ENCODE measurements around the gene OR2A12.

- no peak for TF ChIP-seq CTCF (IDR thresholded peaks at IDR 0.05; ENCODE audit: low read length)
- no peak for TF ChIP-seq EZH2 (optimal IDR thresholded peaks at IDR 0.05; ENCODE audit: low read depth, low read length)
- TF ChIP-seq EZH2phosphoT487 (IDR thresholded peaks at IDR 0.05; ENCODE audit: low read length), result no peak
Observed at GRCh38 chr7:144074374-144074773, 11.7 kb upstream of the OR2A12 start.
